ENCODE measurements around the gene AFMID.
"Not testable (repeated sequence)": the region's sequence is repeated elsewhere in the genome, so short reads cannot be mapped to it uniquely, and the experiment has no call there.

Gene AFMID

GRCh38 chr17:78224231-78225087, 37.3 kb downstream of the AFMID start:
- DNase-seq = no peak

DNA sequence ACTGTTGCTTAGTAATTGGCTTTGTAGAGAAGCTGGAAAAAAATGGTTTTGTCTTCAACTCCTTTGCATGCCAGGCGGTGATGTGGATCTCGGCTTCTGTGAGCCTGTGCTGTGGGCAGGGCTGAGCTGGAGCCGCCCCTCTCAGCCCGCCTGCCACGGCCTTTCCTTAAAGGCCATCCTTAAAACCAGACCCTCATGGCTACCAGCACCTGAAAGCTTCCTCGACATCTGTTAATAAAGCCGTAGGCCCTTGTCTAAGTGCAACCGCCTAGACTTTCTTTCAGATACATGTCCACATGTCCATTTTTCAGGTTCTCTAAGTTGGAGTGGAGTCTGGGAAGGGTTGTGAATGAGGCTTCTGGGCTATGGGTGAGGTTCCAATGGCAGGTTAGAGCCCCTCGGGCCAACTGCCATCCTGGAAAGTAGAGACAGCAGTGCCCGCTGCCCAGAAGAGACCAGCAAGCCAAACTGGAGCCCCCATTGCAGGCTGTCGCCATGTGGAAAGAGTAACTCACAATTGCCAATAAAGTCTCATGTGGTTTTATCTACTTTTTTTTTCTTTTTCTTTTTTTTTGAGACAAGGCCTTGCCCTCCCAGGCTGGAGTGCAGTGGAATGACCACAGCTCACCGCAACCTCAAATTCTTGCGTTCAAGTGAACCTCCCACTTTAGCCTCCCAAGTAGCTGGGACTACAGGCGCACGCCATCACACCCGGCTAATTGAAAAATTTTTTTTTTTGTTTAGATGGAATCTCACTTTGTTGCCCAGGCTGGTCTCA, 38.1 kb downstream of the AFMID start:
- no peak for DNase-seq

DNA sequence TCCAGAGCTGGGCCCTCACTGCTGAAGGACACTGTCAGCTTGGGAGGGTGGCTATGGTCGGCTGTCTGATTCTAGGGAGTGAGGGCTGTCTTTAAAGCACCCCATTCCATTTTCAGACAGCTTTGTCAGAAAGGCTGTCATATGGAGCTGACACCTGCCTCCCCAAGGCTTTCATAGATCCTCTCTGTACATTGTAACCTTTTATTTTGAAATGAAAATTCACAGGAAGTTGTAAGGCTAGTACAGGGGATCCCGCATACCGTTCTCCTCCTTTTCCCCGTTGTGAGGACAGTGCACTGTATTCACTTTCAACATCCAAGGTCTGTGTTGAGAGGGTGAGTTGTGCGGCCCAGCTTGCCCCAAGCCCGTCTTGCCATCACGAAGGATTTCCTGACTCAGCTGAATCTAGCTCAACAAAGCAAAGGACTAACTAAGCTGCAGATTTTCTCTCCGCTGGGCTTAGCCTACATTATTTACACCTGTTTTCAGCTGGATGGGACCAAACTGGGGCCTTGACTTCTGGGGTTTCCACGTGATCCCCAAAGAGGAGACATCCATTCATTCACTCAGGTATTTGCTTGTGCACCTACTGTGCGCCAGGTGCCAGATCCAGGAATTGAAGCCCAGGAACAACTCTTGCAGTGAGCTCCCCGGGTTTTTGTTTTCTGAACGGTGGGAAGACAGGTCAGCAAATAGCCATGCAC, 39.0 kb downstream of the AFMID start:
- no peak for DNase-seq

GRCh38 chr17:78226759-78227454, 39.7 kb downstream of the AFMID start:
- no peak for DNase-seq

DNA sequence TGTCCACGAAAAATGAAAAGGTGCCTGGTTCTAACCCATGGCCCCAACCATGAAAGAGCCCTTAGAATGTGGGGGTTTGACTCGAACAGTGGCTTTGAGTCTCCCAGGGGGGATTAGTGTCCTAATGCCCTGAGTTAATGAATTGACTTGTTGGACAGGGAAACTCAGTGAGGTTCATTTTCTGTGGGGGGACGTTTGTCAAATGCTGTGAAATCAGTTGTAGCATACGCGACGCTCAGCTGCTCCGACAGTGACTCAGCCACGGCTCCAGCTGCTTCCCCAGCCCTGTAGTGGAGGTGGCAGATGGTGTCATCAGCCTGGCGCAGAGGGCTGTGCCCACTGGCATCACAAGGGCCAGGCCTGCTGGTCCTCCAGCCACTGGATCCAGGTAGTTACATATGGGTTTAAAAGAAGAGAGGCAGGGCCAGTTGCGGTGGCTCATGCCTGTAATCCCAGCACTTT, 40.3 kb downstream of the AFMID start:
- DNase-seq = no peak

DNA sequence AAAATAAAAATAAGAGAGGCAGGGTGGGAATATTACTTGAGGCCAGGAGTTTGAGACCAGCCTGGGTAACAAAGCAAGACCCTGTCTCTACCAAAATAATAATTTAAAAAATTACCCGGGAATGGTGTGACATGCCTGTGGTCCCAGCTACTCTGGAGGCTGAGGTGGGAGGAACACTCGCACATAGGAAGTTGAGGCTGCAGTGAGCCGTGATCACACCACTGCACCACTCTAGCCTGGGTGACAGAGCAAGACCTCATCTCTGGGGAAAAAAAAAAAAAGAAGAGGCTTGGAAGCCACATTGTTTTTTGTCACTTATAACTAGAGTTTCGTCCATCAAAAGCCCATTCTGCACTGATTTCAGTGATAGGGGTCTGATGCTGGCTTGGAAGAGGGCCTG, 41.0 kb downstream of the AFMID start:
- no peak for DNase-seq

DNA sequence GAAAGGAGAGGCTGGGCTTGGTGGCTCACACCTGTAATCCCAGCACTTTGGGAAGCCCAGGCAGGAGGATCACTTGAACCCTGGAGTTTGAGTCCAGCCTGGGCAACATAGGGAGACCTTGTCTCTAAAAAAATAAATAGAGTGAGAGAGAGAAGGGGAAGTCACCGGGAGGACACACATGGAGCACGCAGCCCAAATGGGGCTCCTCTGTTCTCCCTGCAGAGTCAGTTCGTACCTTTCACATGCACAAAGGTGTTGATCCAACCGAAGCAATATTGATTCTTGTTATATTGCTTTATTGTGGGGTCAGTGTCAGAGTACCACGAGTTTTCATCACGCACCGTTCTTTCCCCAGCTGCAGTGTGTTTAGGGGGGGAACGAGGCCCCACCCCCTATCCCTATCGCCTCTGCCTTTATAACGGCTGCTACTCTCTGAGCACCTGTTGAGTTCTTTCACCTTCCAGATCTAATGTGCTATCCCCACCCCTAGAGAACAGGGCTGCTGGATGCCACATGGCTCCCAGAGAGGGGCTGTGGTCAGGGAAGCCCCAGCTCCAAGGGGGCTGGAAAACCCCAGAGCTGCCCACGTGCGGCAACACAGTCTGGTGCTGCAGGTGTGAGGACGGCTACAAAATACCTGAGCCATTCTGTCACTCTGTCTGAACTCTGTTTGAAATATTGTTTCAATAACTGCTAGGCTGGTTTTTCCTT, 43.2 kb downstream of the AFMID start:
- DNase-seq = no peak

DNA sequence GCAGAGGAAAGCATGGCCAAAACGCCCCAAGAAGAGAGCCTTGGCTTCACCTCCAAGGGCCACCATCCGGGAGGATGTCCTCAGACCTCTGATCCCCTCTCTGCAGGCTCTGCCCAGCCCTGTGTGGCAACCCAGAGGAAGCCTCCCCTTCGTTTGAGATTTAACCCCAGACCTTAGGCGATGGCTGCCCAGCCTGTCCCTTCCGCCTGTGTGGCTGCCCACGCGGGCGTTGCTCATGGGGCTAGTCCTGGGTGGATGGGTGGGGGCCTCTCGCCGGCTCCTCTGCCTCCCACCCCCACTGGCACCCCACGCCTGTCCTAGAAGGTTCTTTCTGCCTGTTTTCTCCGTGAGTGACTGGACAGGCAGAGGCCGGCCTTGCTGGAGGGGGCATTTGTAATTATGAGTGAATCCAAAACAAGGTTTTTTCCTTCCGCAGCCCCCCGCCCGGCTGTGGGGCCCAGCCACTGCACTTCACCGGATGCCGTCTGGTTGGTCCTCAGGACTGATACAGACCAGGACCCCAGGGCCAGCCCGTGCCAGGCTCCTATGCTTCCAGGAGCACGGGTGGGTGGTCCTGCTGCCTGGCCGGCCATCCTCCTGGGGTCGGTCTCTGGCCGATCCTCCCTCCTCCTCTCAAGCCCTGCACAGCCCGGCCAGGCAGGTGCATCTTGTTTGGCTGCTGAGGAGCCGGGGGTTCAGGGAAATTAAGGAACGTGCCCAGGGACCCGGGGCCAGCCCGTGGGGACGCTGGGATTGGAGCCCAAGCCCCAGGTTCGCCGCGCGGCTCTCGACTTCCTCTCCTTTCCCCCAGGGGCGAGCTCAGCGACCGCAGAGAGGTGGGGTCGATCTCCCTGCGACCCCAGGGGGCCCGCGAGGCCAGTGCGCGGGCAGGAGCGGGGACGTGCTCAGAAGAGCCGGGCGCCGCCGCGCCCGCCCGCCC, 44.1 kb downstream of the AFMID start, which contains the start of gene TMEM235:
Gene TMEM235 (plus strand): TSS at position 636 of the 940 bp plus-strand sequence. CDS start 393 bp downstream, outside the sequence.
- no peak for DNase-seq

- DNase-seq = no peak
Observed at GRCh38 chr17:78231991-78232858, 45.1 kb downstream of the AFMID start.

- no peak for DNase-seq
Observed at GRCh38 chr17:78232859-78233173, 45.7 kb downstream of the AFMID start.

GRCh38 chr17:78233678-78234077, 46.5 kb downstream of the AFMID start:
- no peak for DNase-seq

DNA sequence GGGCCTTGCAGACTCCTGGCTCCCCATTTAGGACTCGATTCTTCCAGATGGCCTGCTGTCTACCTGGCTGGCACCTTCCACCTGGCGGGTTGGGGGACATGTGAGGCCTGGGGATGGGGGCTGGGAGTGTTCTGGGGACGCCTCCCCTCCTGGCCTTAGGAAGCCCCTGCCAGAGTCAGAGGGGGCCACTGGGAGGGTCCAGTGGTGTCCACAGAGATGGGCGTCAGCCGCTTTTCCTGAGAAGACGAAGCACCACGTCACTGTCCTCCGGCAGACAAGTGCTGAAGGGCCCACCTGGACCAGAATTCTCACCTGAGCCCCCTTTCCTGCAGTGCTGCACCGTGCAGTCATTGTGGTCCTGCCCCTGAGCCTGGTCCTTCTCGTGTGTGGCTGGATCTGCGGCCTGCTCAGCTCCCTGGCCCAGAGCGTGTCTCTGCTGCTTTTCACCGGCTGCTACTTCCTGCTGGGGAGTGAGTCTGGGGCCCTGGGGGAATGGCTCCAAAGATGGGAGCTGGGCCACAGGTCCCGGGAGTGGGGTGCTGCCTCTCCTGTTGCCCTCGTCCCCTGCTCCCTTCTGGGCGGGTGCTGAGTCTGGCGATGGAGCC, 47.2 kb downstream of the AFMID start:
- no peak for DNase-seq

GRCh38 chr17:78235022-78235421, 47.9 kb downstream of the AFMID start:
- not testable (repeated sequence) for DNase-seq

GRCh38 chr17:78235885-78236284, 48.7 kb downstream of the AFMID start:
- DNase-seq = no peak

- DNase-seq = no peak
Observed at GRCh38 chr17:78236362-78237127, 49.4 kb downstream of the AFMID start.

DNA sequence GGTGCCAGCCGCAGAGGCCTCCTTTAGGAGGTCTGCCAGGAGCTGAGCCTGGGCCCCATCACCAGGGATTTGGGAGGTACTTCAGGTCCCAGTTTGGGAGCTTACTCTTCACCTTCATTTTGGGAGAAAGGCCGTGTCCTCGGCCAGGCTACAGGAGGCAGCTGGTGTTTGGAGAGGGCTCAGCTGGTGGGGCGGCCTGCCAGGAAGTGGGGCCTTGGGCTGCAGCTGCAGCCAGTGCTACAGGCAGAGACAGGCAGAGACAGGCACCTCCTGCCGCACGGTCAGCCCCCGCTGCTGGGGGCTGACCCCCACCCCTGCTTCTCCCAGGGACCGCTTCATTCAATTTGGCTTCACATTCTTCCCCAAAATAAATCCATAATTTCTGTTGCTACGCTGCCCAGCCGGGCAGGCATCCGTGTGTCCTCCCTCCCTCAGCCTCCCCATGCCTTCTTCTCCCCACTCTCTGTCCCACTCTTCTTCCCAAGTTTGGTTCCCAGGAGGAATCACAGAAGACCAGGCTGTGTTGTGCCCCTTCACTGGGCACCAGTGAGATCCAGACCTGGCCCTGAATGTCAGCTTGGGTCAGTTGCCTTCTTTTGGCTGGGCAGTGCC, 50.3 kb downstream of the AFMID start:
- DNase-seq = no peak

GRCh38 chr17:78238823-78239488, 51.8 kb downstream of the AFMID start:
- no peak for DNase-seq

GRCh38 chr17:78239489-78239931, 52.3 kb downstream of the AFMID start:
- no peak for DNase-seq

Measured in activated T-cell treated with anti-CD3 and anti-CD28 coated beads for 4 hours (primary cell).